Esophagus squamous epithelium (tissue), 5 donors: ENCODE results near the gene PODXL. TPM values are rescaled to one million over a fixed set of nuclear protein-coding genes. Genes with fewer than 3 reads are reported as not detected.

Experiments used
- DNase-seq: peaks from one replicate; lab custom pipeline; 2025; lab: John Stamatoyannopoulos, UW
- H3K27ac ChIP-seq, 4 donors: fragments of 200-600 bp; sonication (generic); one replicate each; pipeline ENCODE4 v1.5.1; 2016 to 2019; ENCODE audit warnings: mild to moderate bottlenecking in 1 of 4
- H3K27me3 ChIP-seq, 4 donors: fragments of 200-600 bp; sonication (generic); 1 replicate in 3 of 4; 2 replicates in 1 of 4; pipeline versions ENCODE4 v1.5.1 to v1.6.0; 2017 to 2021; ENCODE audit warnings: antibody characterized with exemption in 1 of 4
- H3K36me3 ChIP-seq, 3 donors: fragments of 200-600 bp; sonication (generic); one replicate each; pipeline ENCODE4 v1.5.1; 2016 to 2019
- H3K4me1 ChIP-seq, 3 donors: fragments of 200-600 bp; sonication (generic); one replicate each; pipeline ENCODE4 v1.5.1; 2017 to 2019
- H3K4me3 ChIP-seq, 4 donors: fragments of 200-600 bp; sonication (generic); 1 replicate in 3 of 4; 2 replicates in 1 of 4; pipeline ENCODE4 v1.5.1; 2016 to 2019; ENCODE audit warnings: mild to moderate bottlenecking in 2 of 4, moderate library complexity in 1 of 4
- H3K9me3 ChIP-seq, 3 donors: fragments of 200-600 bp; sonication (generic); one replicate each; pipeline ENCODE4 v1.5.1; 2016 to 2019
- CTCF ChIP-seq, 6 experiments: fragments of 450-650 bp in 4 of 6; fragments of 200-600 bp in 2 of 6; sonication (generic) in 2 of 6; IDR thresholded peaks; one replicate each; pipeline ENCODE4 v1.5.1; 2016 to 2019; ENCODE audit warnings: antibody characterized with exemption in 6 of 6, mild to moderate bottlenecking in 4 of 6, moderate library complexity in 4 of 6
- POLR2A ChIP-seq, 4 donors: fragments of 450-650 bp; IDR thresholded peaks; one replicate each; pipeline ENCODE4 v1.6.1; 2017; ENCODE audit warnings: antibody characterized with exemption in 4 of 4, mild to moderate bottlenecking in 4 of 4, moderate library complexity in 3 of 4
- WGBS, 2 donors: methylation state at CpG; one replicate each; pipeline ENCODE4 v1.1.5; 2018; 5-methylcytosine and 5-hydroxymethylcytosine counted together
- intact Hi-C: fragments of 100-400 bp; cut with DNase I; formaldehyde crosslinking; loops from one replicate; pipeline ENCODE4 v1.15.0; 2022
- total RNA-seq, 4 donors: library from RNA; depleted of rRNA; stranded (reverse); fragments of >200 nt; gene quantifications; one replicate each; pipeline ENCODE4 v1.1.0, GENCODE V29; 2016
- donor health status: DM: yes; HTN: yes; CAD: no.

The PODXL gene
- total RNA-seq, 4 donors from 2014 or later: 5.0 to 22.3 (median 7.6) TPM

GRCh38 chr7:131546126-131546525 lies 10.3 kb downstream of the PODXL start:
- WGBS, 2 donors: 51 to 54% methylated on average over 6 to 7 of the region's 12 CpGs
- intact Hi-C loops: no loop called here
- no peak for DNase-seq
- no peaks in the 10 kb centered on the region for H3K9me3 ChIP-seq
- peaks cover 5 to 25% (median 7%) of the 10 kb centered on the region in 3 donors for H3K4me1 ChIP-seq
- no peak overlapping the region for H3K4me3 ChIP-seq
- H3K27me3 ChIP-seq: no peaks in the 10 kb centered on the region
- no peak for TF ChIP-seq POLR2A (IDR thresholded peaks at IDR 0.05)
- no peak for TF ChIP-seq CTCF (IDR thresholded peaks at IDR 0.05)
- H3K36me3 ChIP-seq: no peaks in the 10 kb centered on the region
- H3K27ac ChIP-seq: peak overlapping the region in 3 of 4 donors; percentile 2 to 57 (median 9)

- no peak for DNase-seq
- 45 to 69% methylated on average over 3 to 8 of the region's 16 CpGs for WGBS, 2 donors
- Histone ChIP-seq H3K27ac (peak overlapping the region in 3 of 4 donors; percentile 48 to 65 (median 57)), H3K36me3 (no peaks in the 10 kb centered on the region), H3K9me3 (no peaks in the 10 kb centered on the region), H3K4me3 (no peak overlapping the region), H3K27me3 (no peaks in the 10 kb centered on the region), H3K4me1 (peaks cover 5 to 38% (median 10%) of the 10 kb centered on the region in 3 donors)
- no peak for TF ChIP-seq CTCF (IDR thresholded peaks at IDR 0.05)
- no peak for TF ChIP-seq POLR2A (IDR thresholded peaks at IDR 0.05)
- intact Hi-C loops: no loop called here
Measured at GRCh38 chr7:131544449-131545301, 11.8 kb downstream of the PODXL start.

GRCh38 chr7:131544021-131544420 lies 12.4 kb downstream of the PODXL start:
- H3K4me3 ChIP-seq: no peak overlapping the region
- TF ChIP-seq CTCF (IDR thresholded peaks at IDR 0.05) (no peak), POLR2A (IDR thresholded peaks at IDR 0.05) (no peak)
- intact Hi-C loops: no loop called here
- DNase-seq: no peak
- H3K27ac ChIP-seq: peak overlapping the region in 3 of 4 donors; percentile 48 to 65 (median 57)
- no peaks in the 10 kb centered on the region for H3K27me3 ChIP-seq
- no peaks in the 10 kb centered on the region for H3K36me3 ChIP-seq
- H3K4me1 ChIP-seq: peaks cover 5 to 40% (median 12%) of the 10 kb centered on the region in 3 donors
- WGBS, 2 donors: 83 to 100% methylated on average over 1 to 2 of the region's 3 CpGs
- no peaks in the 10 kb centered on the region for H3K9me3 ChIP-seq

GRCh38 chr7:131543298-131543697 lies 13.1 kb downstream of the PODXL start:
- H3K4me1 ChIP-seq: peaks cover 5 to 47% (median 15%) of the 10 kb centered on the region in 3 donors
- H3K9me3 ChIP-seq: no peaks in the 10 kb centered on the region
- WGBS, 2 donors: 72 to 79% methylated on average over 5 of the region's 5 CpGs
- no peaks in the 10 kb centered on the region for H3K27me3 ChIP-seq
- TF ChIP-seq POLR2A (IDR thresholded peaks at IDR 0.05) (no peak), CTCF (IDR thresholded peaks at IDR 0.05) (no peak)
- intact Hi-C loops: no loop called here
- peak overlapping the region in 3 of 4 donors; percentile 4 to 65 (median 57) for H3K27ac ChIP-seq
- H3K36me3 ChIP-seq: no peaks in the 10 kb centered on the region
- no peak for DNase-seq
- no peak overlapping the region for H3K4me3 ChIP-seq

GRCh38 chr7:131540491-131541162 lies 15.8 kb downstream of the PODXL start:
- TF ChIP-seq POLR2A (IDR thresholded peaks at IDR 0.05): no peak
- peak in 3 of 6 experiments; percentile 3 to 10 (median 8) for TF ChIP-seq CTCF (IDR thresholded peaks at IDR 0.05)
- Histone ChIP-seq H3K9me3 (no peaks in the 10 kb centered on the region), H3K4me1 (peaks cover 0 to 41% (median 8%) of the 10 kb centered on the region in 3 donors), H3K36me3 (no peaks in the 10 kb centered on the region), H3K4me3 (no peak overlapping the region), H3K27me3 (no peaks in the 10 kb centered on the region), H3K27ac (peak overlapping the region in 3 of 4 donors; percentile 55 to 81 (median 55))
- intact Hi-C loops: no loop called here
- DNase-seq: no peak
- whole genome bisulfite sequencing, 2 donors: 72% methylated on average over 13 to 14 of the region's 18 CpGs
